Hair follicle dermal papilla cell (primary cell): ENCODE measurements around the gene SLC27A4. TPM values are rescaled to one million over a fixed set of nuclear protein-coding genes. Genes with fewer than 3 reads are reported as not detected.

Experiments used
- total RNA-seq: library from RNA; depleted of rRNA; stranded (reverse); fragments of >200 nt; gene quantifications from 2 replicates; pipeline ENCODE4 v1.2.3, GENCODE V29; 2012

Gene SLC27A4
- total RNA-seq = 23.3 and 23.5 TPM in 2 replicates

GRCh38 chr9:128339761-128340690 lies at the start of gene SLC27A4:
SLC27A4 (plus strand) TSS chr9:128340527; CDS start chr9:128343133, 2,606 bp downstream.

DNA sequence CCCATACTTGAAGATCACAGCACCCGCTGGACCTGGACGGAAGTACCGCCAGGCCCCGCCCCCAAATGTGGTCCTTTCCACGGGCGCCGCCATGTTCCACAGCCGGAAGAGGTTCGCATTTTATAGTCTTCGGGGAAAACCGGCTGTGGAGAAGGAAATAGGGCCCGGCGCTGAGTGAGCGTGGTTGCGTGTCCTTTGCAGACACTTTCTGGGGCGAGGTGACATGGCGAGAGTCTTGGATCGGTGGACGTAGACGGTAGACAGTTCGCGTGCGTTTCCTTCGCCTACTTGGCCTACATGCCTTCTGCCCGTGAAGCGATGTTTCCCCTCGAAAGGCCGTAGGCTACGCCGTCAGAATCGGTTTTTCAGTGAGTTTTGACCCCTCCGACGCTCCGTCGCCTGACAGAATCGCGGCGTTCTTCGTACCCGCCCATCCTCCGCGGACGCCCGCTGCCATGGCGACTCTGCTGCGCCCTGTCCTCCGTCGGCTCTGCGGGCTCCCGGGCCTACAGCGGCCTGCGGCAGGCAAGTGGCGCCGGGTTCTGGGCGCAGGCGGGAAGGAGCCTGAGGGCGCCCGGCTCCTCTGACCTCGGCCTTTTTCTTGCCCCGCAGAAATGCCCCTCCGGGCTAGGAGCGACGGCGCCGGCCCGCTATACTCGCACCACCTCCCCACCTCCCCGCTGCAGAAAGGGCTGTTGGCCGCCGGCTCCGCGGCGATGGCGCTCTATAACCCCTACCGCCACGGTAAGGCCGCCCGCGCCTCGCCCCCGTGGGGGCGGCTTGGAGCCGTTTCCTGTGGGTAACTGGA lies 17.7 kb upstream of the SLC27A4 start, which contains the start of the genes COQ4 and TRUB2:
Gene COQ4, plus strand, starts transcription at position 436 of the 808 bp plus-strand sequence. Its CDS starts 20 bp downstream, at position 456.
Gene TRUB2, minus strand, starts transcription at position 44 of the 808 bp plus-strand sequence. Its CDS starts 39 bp downstream, at position 5.

DNA sequence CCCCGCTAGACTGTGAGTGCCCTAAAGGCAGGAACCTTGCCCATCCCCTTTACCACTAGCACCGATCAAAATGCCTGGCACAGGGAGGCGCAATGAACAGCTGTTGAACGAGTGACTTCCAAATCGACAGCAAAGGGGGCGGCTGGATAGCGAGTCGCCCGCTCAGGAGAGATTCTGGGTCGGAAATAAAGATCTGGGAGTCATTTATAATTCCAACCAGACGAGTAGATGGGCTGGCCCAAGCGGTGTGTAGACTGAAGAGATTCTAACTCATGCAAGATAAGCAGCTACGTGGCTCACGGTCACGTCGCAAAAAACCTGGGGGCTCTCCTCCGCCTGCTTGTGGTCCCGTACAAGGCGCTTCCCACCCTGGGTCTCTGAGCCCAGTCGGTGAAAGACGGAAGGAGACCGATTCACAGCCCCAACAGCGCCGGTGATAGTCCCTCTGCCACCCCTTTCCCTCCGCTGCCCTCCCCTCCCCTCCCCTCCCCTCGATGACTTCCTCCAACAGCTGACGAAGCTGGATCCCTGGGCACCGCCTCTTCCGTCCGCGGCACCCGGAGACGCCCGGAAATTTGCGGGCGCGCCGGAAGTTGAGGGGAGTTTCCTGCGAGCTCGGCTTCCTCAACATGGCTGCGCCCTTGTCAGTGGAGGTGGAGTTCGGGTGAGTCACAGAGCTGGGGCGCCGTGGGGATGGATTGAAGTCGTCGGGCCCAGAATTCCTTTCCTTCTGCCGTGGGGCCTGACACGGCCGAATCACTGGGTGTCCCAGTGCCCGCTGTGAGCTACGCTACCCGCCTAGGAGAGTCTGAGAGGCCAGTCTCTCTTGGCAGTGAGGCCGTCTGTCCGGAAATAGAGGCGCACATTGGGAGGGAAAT lies 30.7 kb downstream of the SLC27A4 start, which contains the start of gene URM1:
Gene URM1, plus strand, starts transcription at position 623 of the 878 bp plus-strand sequence. Its CDS starts 7 bp downstream, at position 630.

Other genes starting within 250 kb of the SLC27A4 start
- gene PTGES2, start 212.8 kb upstream of the SLC27A4 start, total RNA-seq = 45.7 and 48.0 TPM in 2 replicates
- gene LCN2, start 191.1 kb upstream of the SLC27A4 start, total RNA-seq = 0.32 TPM in 1 of 2 replicates, not detected in the other
- 24.2 and 27.6 TPM in 2 replicates for gene BBLN, start 180.3 kb upstream of the SLC27A4 start, total RNA-seq
- 48.1 and 52.7 TPM in 2 replicates for gene CIZ1, start 149.0 kb upstream of the SLC27A4 start, total RNA-seq
- 59.6 and 119 TPM in 2 replicates for gene DNM1, start 137.1 kb upstream of the SLC27A4 start, total RNA-seq
- gene GOLGA2, start 64.5 kb upstream of the SLC27A4 start, total RNA-seq = 159 and 173 TPM in 2 replicates
- 16.6 and 18.0 TPM in 2 replicates for gene SWI5, start 64.3 kb upstream of the SLC27A4 start, total RNA-seq
- gene TRUB2, start 18.1 kb upstream of the SLC27A4 start, total RNA-seq = 16.9 and 17.9 TPM in 2 replicates
- gene COQ4, start 17.7 kb upstream of the SLC27A4 start, total RNA-seq = 31.0 and 35.7 TPM in 2 replicates
- gene URM1, start 30.8 kb downstream of the SLC27A4 start, total RNA-seq = 39.4 and 42.7 TPM in 2 replicates
- gene CERCAM, start 80.3 kb downstream of the SLC27A4 start, total RNA-seq = 194 and 208 TPM in 2 replicates
- 27.3 and 31.0 TPM in 2 replicates for gene ODF2, start 115.5 kb downstream of the SLC27A4 start, total RNA-seq
- 25.8 and 28.1 TPM in 2 replicates for gene GLE1, start 164.2 kb downstream of the SLC27A4 start, total RNA-seq
- 396 and 421 TPM in 2 replicates for gene SPTAN1, start 212.1 kb downstream of the SLC27A4 start, total RNA-seq